Measurements from ENCODE around the gene CYBC1. TPM values are rescaled to one million over a fixed set of nuclear protein-coding genes. Genes with fewer than 3 reads are reported as not detected.
A peak's percentile ranks its signal among the peaks of the same experiment; 100 is the strongest.
"Not testable (repeated sequence)": the region's sequence is repeated elsewhere in the genome, so short reads cannot be mapped to it uniquely, and the experiment has no call there.

CYBC1 gene
- total and polyA plus RNA-seq, 8 donors: 47.0 to 116 (median 53.3) TPM

- no peak for TF ChIP-seq CTCF (IDR thresholded peaks at IDR 0.05)
- H3K4me3 ChIP-seq: peak overlapping the region; percentile 90 to 96
- no peak for ATAC-seq
- peak in 2 of 4 donors; percentile 20 to 69 for DNase-seq
- intact Hi-C loops (cut with DNase I): no loop called here
- H3K9me3 ChIP-seq: no peaks in the 10 kb centered on the region
- H3K27ac ChIP-seq: peak overlapping the region; percentile 100
- peaks cover 7 to 46% of the 10 kb centered on the region in 2 donors for H3K4me1 ChIP-seq
- no peaks in the 10 kb centered on the region for H3K27me3 ChIP-seq
- H3K36me3 ChIP-seq: peaks cover 0 to 24% of the 10 kb centered on the region in 2 donors
Measured at GRCh38 chr17:82457073-82457928, 6.7 kb upstream of the CYBC1 start.

- H3K27me3 ChIP-seq; intact Hi-C loops (cut with DNase I); H3K4me3 ChIP-seq; H3K9me3 ChIP-seq; ATAC-seq; H3K36me3 ChIP-seq; H3K27ac ChIP-seq: not testable (repeated sequence)
- peaks cover 20 to 59% of the 10 kb centered on the region in 2 donors for H3K4me1 ChIP-seq
- DNase-seq: peak in 1 of 4 donors; percentile 50
Measured at GRCh38 chr17:82453706-82454105, 3.2 kb upstream of the CYBC1 start.

GRCh38 chr17:82453151-82453550 lies 2.6 kb upstream of the CYBC1 start:
- peak overlapping the region in 1 of 2 donors; percentile 88 for H3K27ac ChIP-seq
- DNase-seq; H3K9me3 ChIP-seq; H3K27me3 ChIP-seq; ATAC-seq; intact Hi-C loops (cut with DNase I); H3K36me3 ChIP-seq; H3K4me3 ChIP-seq: not testable (repeated sequence)
- H3K4me1 ChIP-seq: peaks cover 20 to 61% of the 10 kb centered on the region in 2 donors

- TF ChIP-seq CTCF (IDR thresholded peaks at IDR 0.05): no peak
- no peaks in the 10 kb centered on the region for H3K9me3 ChIP-seq
- no peaks in the 10 kb centered on the region for H3K27me3 ChIP-seq
- no peak for ATAC-seq
- intact Hi-C loops (cut with DNase I): no loop called here
- DNase-seq: no peak
- H3K36me3 ChIP-seq: peaks cover 0 to 6% of the 10 kb centered on the region in 2 donors
- H3K27ac ChIP-seq: peak overlapping the region in 1 of 2 donors; percentile 88
- peaks cover 14 to 63% of the 10 kb centered on the region in 2 donors for H3K4me1 ChIP-seq
- H3K4me3 ChIP-seq: no peak overlapping the region
Measured at GRCh38 chr17:82452162-82452561, 1.6 kb upstream of the CYBC1 start.

GRCh38 chr17:82449883-82450356 lies 632 bp downstream of the CYBC1 start:
- no peak for TF ChIP-seq CTCF (IDR thresholded peaks at IDR 0.05)
- ATAC-seq (no peak), DNase-seq (no peak)
- intact Hi-C loops (cut with DNase I): no loop called here
- peaks cover 0 to 25% of the 10 kb centered on the region in 2 donors for H3K36me3 ChIP-seq
- H3K27ac ChIP-seq: peak overlapping the region; percentile 88 to 93
- H3K4me3 ChIP-seq: peak overlapping the region; percentile 91 to 93
- peaks cover 16 to 67% of the 10 kb centered on the region in 2 donors for H3K4me1 ChIP-seq
- H3K27me3 ChIP-seq: no peaks in the 10 kb centered on the region
- H3K9me3 ChIP-seq: no peaks in the 10 kb centered on the region

- peak; percentile 2 for ATAC-seq
- intact Hi-C loops (cut with DNase I): no loop called here
Measured at GRCh38 chr17:82449131-82449882, 1.2 kb downstream of the CYBC1 start.

More at GRCh38 chr17:82449131-82449882, 1.2 kb downstream of the CYBC1 start:
- no peak for DNase-seq
- peak overlapping the region; percentile 88 to 93 for H3K27ac ChIP-seq
- no peak for TF ChIP-seq CTCF (IDR thresholded peaks at IDR 0.05)
- no peaks in the 10 kb centered on the region for H3K9me3 ChIP-seq
- peaks cover 16 to 68% of the 10 kb centered on the region in 2 donors for H3K4me1 ChIP-seq
- H3K36me3 ChIP-seq: peaks cover 0 to 31% of the 10 kb centered on the region in 2 donors
- H3K27me3 ChIP-seq: no peaks in the 10 kb centered on the region
- peak overlapping the region; percentile 91 to 93 for H3K4me3 ChIP-seq
